ENCODE data around the gene NANOS2.

NANOS2 gene

GRCh38 chr19:45929247-45929646 lies 14.7 kb upstream of the NANOS2 start:
- no peak for DNase-seq (ENCODE audit: low read depth)
- no peak for TF ChIP-seq CTCF (conservative IDR thresholded peaks at IDR 0.05; ENCODE audit: low read depth, low read length)
- no peak overlapping the region for H3K4me3 ChIP-seq (ENCODE audit: low read length)

- H3K4me3 ChIP-seq (ENCODE audit: low read length): no peak overlapping the region
- no peak for TF ChIP-seq CTCF (conservative IDR thresholded peaks at IDR 0.05; ENCODE audit: low read depth, low read length)
- peak; percentile 37 for DNase-seq (ENCODE audit: low read depth)
Measured at GRCh38 chr19:45927565-45928261, 13.1 kb upstream of the NANOS2 start.

- DNase-seq (ENCODE audit: low read depth): no peak
- H3K4me3 ChIP-seq (ENCODE audit: low read length): no peak overlapping the region
- no peak for TF ChIP-seq CTCF (conservative IDR thresholded peaks at IDR 0.05; ENCODE audit: low read depth, low read length)
Measured at GRCh38 chr19:45924891-45925447, 10.4 kb upstream of the NANOS2 start.

GRCh38 chr19:45922281-45922680 lies 7.7 kb upstream of the NANOS2 start:
- no peak for DNase-seq (ENCODE audit: low read depth)

GRCh38 chr19:45920458-45920857 lies 5.9 kb upstream of the NANOS2 start:
- no peak for TF ChIP-seq CTCF (conservative IDR thresholded peaks at IDR 0.05; ENCODE audit: low read depth, low read length)
- no peak overlapping the region for H3K4me3 ChIP-seq (ENCODE audit: low read length)
- no peak for DNase-seq (ENCODE audit: low read depth)

More at GRCh38 chr19:45922281-45922680, 7.7 kb upstream of the NANOS2 start:
- H3K4me3 ChIP-seq (ENCODE audit: low read length): no peak overlapping the region
- peak; percentile 28 for TF ChIP-seq CTCF (conservative IDR thresholded peaks at IDR 0.05; ENCODE audit: low read depth, low read length)

GRCh38 chr19:45919678-45920077 lies 5.1 kb upstream of the NANOS2 start:
- no peak for TF ChIP-seq CTCF (conservative IDR thresholded peaks at IDR 0.05; ENCODE audit: low read depth, low read length)
- no peak overlapping the region for H3K4me3 ChIP-seq (ENCODE audit: low read length)
- no peak for DNase-seq (ENCODE audit: low read depth)

GRCh38 chr19:45918721-45919120 lies 4.1 kb upstream of the NANOS2 start:
- TF ChIP-seq CTCF (conservative IDR thresholded peaks at IDR 0.05; ENCODE audit: low read depth, low read length): no peak
- no peak for DNase-seq (ENCODE audit: low read depth)
- H3K4me3 ChIP-seq (ENCODE audit: low read length): no peak overlapping the region
